ENCODE results near the gene SIPA1L3. TPM values are rescaled to one million over a fixed set of nuclear protein-coding genes. Genes with fewer than 3 reads are reported as not detected.

Gene SIPA1L3
- total RNA-seq, 1 donor from 2014 or later = 8.8 TPM

GRCh38 chr19:38199340-38199739 lies 292.3 kb downstream of the SIPA1L3 start:
- H3K4me1 ChIP-seq = no peaks in the 10 kb centered on the region
- no peaks in the 10 kb centered on the region for H3K9me3 ChIP-seq (replicated peaks)
- DNase-seq = no peak
- peaks cover 62% of the 10 kb centered on the region for H3K36me3 ChIP-seq
- no peaks in the 10 kb centered on the region for H3K27me3 ChIP-seq (ENCODE audit: low read depth)
- H3K27ac ChIP-seq (replicated peaks) = no peak overlapping the region
- H3K4me3 ChIP-seq = no peak overlapping the region
- intact Hi-C loops (cut with micrococcal nuclease) = no loop called here
- no peak for TF ChIP-seq CTCF (IDR thresholded peaks at IDR 0.05; ENCODE audit: borderline replicate concordance)

GRCh38 chr19:38201731-38202130 lies 294.7 kb downstream of the SIPA1L3 start:
- Histone ChIP-seq H3K27ac (replicated peaks) (no peak overlapping the region), H3K4me3 (no peak overlapping the region), H3K36me3 (peaks cover 74% of the 10 kb centered on the region), H3K27me3 (ENCODE audit: low read depth) (peaks cover 7% of the 10 kb centered on the region), H3K9me3 (replicated peaks) (no peaks in the 10 kb centered on the region), H3K4me1 (no peaks in the 10 kb centered on the region)
- no peak for TF ChIP-seq CTCF (IDR thresholded peaks at IDR 0.05; ENCODE audit: borderline replicate concordance)
- no peak for DNase-seq
- intact Hi-C loops (cut with micrococcal nuclease) = no loop called here

GRCh38 chr19:38202504-38202903 lies 295.5 kb downstream of the SIPA1L3 start:
- peaks cover 13% of the 10 kb centered on the region for H3K27me3 ChIP-seq (ENCODE audit: low read depth)
- no peaks in the 10 kb centered on the region for H3K9me3 ChIP-seq (replicated peaks)
- no peak overlapping the region for H3K27ac ChIP-seq (replicated peaks)
- TF ChIP-seq CTCF (IDR thresholded peaks at IDR 0.05; ENCODE audit: borderline replicate concordance) = no peak
- no peaks in the 10 kb centered on the region for H3K4me1 ChIP-seq
- H3K36me3 ChIP-seq = peaks cover 82% of the 10 kb centered on the region
- no peak for DNase-seq
- intact Hi-C loops (cut with micrococcal nuclease) = no loop called here
- no peak overlapping the region for H3K4me3 ChIP-seq

GRCh38 chr19:38203197-38203596 lies 296.2 kb downstream of the SIPA1L3 start:
- peaks cover 18% of the 10 kb centered on the region for H3K27me3 ChIP-seq (ENCODE audit: low read depth)
- DNase-seq = no peak
- no peaks in the 10 kb centered on the region for H3K9me3 ChIP-seq (replicated peaks)
- H3K27ac ChIP-seq (replicated peaks) = no peak overlapping the region
- intact Hi-C loops (cut with micrococcal nuclease) = no loop called here
- H3K36me3 ChIP-seq = peaks cover 81% of the 10 kb centered on the region
- TF ChIP-seq CTCF (IDR thresholded peaks at IDR 0.05; ENCODE audit: borderline replicate concordance) = no peak
- H3K4me3 ChIP-seq = no peak overlapping the region
- H3K4me1 ChIP-seq = no peaks in the 10 kb centered on the region

GRCh38 chr19:38204096-38204495 lies 297.1 kb downstream of the SIPA1L3 start:
- DNase-seq = no peak

More at GRCh38 chr19:38204096-38204495, 297.1 kb downstream of the SIPA1L3 start:
- Histone ChIP-seq H3K9me3 (replicated peaks) (no peaks in the 10 kb centered on the region), H3K36me3 (peaks cover 74% of the 10 kb centered on the region), H3K27ac (replicated peaks) (no peak overlapping the region), H3K27me3 (ENCODE audit: low read depth) (peaks cover 27% of the 10 kb centered on the region), H3K4me1 (peaks cover 7% of the 10 kb centered on the region), H3K4me3 (no peak overlapping the region)
- no peak for TF ChIP-seq CTCF (IDR thresholded peaks at IDR 0.05; ENCODE audit: borderline replicate concordance)
- intact Hi-C loops (cut with micrococcal nuclease) = no loop called here
